HG02678 (cell line): ENCODE results near the gene ZNF140.

Experiments
- ATAC-seq: cut with Tn5 transposase; IDR thresholded peaks from one replicate; pipeline ENCODE4 v1.9.1; 2021; ENCODE audit warnings: mild to moderate bottlenecking, moderate library complexity; ENCODE audit not compliant: unreplicated experiment

The ZNF140 gene

GRCh38 chr12:133080368-133081158 lies at the start of gene ZNF140:
TSS of gene ZNF140 (plus strand) at chr12:133080923. CDS start at chr12:133081321, 398 bp downstream.
- ATAC-seq = peak; percentile 68

- ATAC-seq = peak; percentile 97
Measured at GRCh38 chr12:133037207-133038005, 43.3 kb upstream of the ZNF140 start, which contains the start of gene ZNF84. TSS of gene ZNF84 (plus strand) at chr12:133037509. CDS start at chr12:133041468, 3,959 bp downstream.

- no peak for ATAC-seq
Measured at GRCh38 chr12:133038118-133038709, 42.5 kb upstream of the ZNF140 start.

- ATAC-seq = no peak
Measured at GRCh38 chr12:133046698-133047097, 34.0 kb upstream of the ZNF140 start.

- no peak for ATAC-seq
Measured at GRCh38 chr12:133057446-133057845, 23.3 kb upstream of the ZNF140 start.

GRCh38 chr12:133058203-133059113 lies 22.3 kb upstream of the ZNF140 start:
- ATAC-seq = no peak

GRCh38 chr12:133061954-133062353 lies 18.8 kb upstream of the ZNF140 start:
- ATAC-seq = no peak

GRCh38 chr12:133063556-133063955 lies 17.2 kb upstream of the ZNF140 start:
- no peak for ATAC-seq

- ATAC-seq = no peak
Measured at GRCh38 chr12:133073836-133074235, 6.9 kb upstream of the ZNF140 start.

GRCh38 chr12:133080026-133080367 lies 726 bp upstream of the ZNF140 start:
- ATAC-seq = peak; percentile 85

- ATAC-seq = no peak
Measured at GRCh38 chr12:133081159-133081780, 547 bp downstream of the ZNF140 start.

- ATAC-seq = no peak
Measured at GRCh38 chr12:133083345-133083744, 2.6 kb downstream of the ZNF140 start.

- no peak for ATAC-seq
Measured at GRCh38 chr12:133105620-133106019, 24.9 kb downstream of the ZNF140 start.

- no peak for ATAC-seq
Measured at GRCh38 chr12:133106253-133106652, 25.5 kb downstream of the ZNF140 start.

- no peak for ATAC-seq
Measured at GRCh38 chr12:133107121-133107520, 26.4 kb downstream of the ZNF140 start.

GRCh38 chr12:133108150-133108549 lies 27.4 kb downstream of the ZNF140 start:
- no peak for ATAC-seq

- ATAC-seq = no peak
Measured at GRCh38 chr12:133120385-133121191, 39.9 kb downstream of the ZNF140 start.

GRCh38 chr12:133124674-133125073 lies 44.0 kb downstream of the ZNF140 start:
- ATAC-seq = no peak

GRCh38 chr12:133129368-133130037 lies 48.8 kb downstream of the ZNF140 start:
- no peak for ATAC-seq
